Activated naive CD8-positive, alpha-beta T cell treated with anti-CD3 and anti-CD28 coated beads, Interleukin-2, amount 10 ng/mL, durations not matched to agents 7 days and 5 days (primary cell): Measurements from ENCODE around the gene DDAH1. TPM values are rescaled to one million over a fixed set of nuclear protein-coding genes. Genes with fewer than 3 reads are reported as not detected.

Source experiments
- ATAC-seq: fragments of 150-1000 bp; cut with Tn5 transposase; one replicate; pipeline ENCODE4 v1.10.0; 2021; ENCODE audit warnings: low read depth, moderate library complexity
- POLR2A ChIA-PET: fragments of 350-600 bp; sonication (Branson Sonifier 250); formaldehyde crosslinking; loops from one replicate; lab custom pipeline; 2021; ENCODE audit warnings: antibody characterized with exemption; lab: Charles Lee
- DNase-seq: peaks from one replicate; pipeline ENCODE4 v3.0.0; 2021
- H3K27ac Mint-ChIP-seq: one replicate; pipeline ENCODE4 v1.8.0; 2022; ENCODE audit warnings: mild to moderate bottlenecking, mixed read lengths
- H3K27me3 Mint-ChIP-seq: one replicate; pipeline ENCODE4 v1.8.0; 2022; ENCODE audit warnings: mild to moderate bottlenecking, moderate library complexity, mixed read lengths
- H3K36me3 Mint-ChIP-seq: one replicate; pipeline ENCODE4 v1.8.0; 2021; ENCODE audit warnings: mild to moderate bottlenecking, mixed read lengths
- H3K4me1 Mint-ChIP-seq: one replicate; pipeline ENCODE4 v1.8.0; 2021; ENCODE audit warnings: mixed read lengths
- H3K4me3 Mint-ChIP-seq: one replicate; pipeline ENCODE4 v1.8.0; 2022; ENCODE audit warnings: mild to moderate bottlenecking, moderate library complexity, mixed read lengths
- H3K9me3 Mint-ChIP-seq: one replicate; pipeline ENCODE4 v1.8.0; 2021; ENCODE audit warnings: mixed read lengths
- total RNA-seq, 2 experiments: library from RNA; stranded (reverse); gene quantifications; one replicate each; pipeline ENCODE4 v1.2.3, GENCODE V29; 2021

DDAH1 gene
- total RNA-seq, 2 experiments from 2014 or later = not detected

GRCh38 chr1:85413169-85413568 is 51.8 kb downstream of the DDAH1 start:
- Mint-ChIP-seq H3K4me1 (no peaks in the 10 kb centered on the region), H3K9me3 (peaks cover 1% of the 10 kb centered on the region), H3K4me3 (no peak overlapping the region), H3K36me3 (no peaks in the 10 kb centered on the region), H3K27ac (no peak overlapping the region), H3K27me3 (no peaks in the 10 kb centered on the region)
- POLR2A ChIA-PET = no interaction called here
- ATAC-seq (no peak), DNase-seq (no peak)

- Mint-ChIP-seq H3K36me3 (no peaks in the 10 kb centered on the region), H3K4me3 (no peak overlapping the region), H3K9me3 (no peaks in the 10 kb centered on the region), H3K27me3 (no peaks in the 10 kb centered on the region), H3K4me1 (no peaks in the 10 kb centered on the region), H3K27ac (no peak overlapping the region)
- ATAC-seq = no peak
- POLR2A ChIA-PET = no interaction called here
- no peak for DNase-seq
Observed at GRCh38 chr1:85411567-85412305, 53.2 kb downstream of the DDAH1 start.

- Mint-ChIP-seq H3K9me3 (no peaks in the 10 kb centered on the region), H3K36me3 (no peaks in the 10 kb centered on the region), H3K27me3 (no peaks in the 10 kb centered on the region), H3K4me3 (no peak overlapping the region), H3K27ac (no peak overlapping the region), H3K4me1 (no peaks in the 10 kb centered on the region)
- POLR2A ChIA-PET = no interaction called here
- DNase-seq = no peak
- ATAC-seq = no peak
Observed at GRCh38 chr1:85409516-85409915, 55.4 kb downstream of the DDAH1 start.

- Mint-ChIP-seq H3K27ac (no peak overlapping the region), H3K36me3 (no peaks in the 10 kb centered on the region), H3K27me3 (no peaks in the 10 kb centered on the region), H3K9me3 (no peaks in the 10 kb centered on the region), H3K4me3 (no peak overlapping the region), H3K4me1 (no peaks in the 10 kb centered on the region)
- no peak for ATAC-seq
- POLR2A ChIA-PET = no interaction called here
- DNase-seq = no peak
Observed at GRCh38 chr1:85407746-85408377, 57.1 kb downstream of the DDAH1 start.

- H3K4me1 Mint-ChIP-seq = no peaks in the 10 kb centered on the region
- no peaks in the 10 kb centered on the region for H3K27me3 Mint-ChIP-seq
- no peaks in the 10 kb centered on the region for H3K9me3 Mint-ChIP-seq
- no peak overlapping the region for H3K27ac Mint-ChIP-seq
- no peak overlapping the region for H3K4me3 Mint-ChIP-seq
- ATAC-seq (no peak), DNase-seq (no peak)
- no peaks in the 10 kb centered on the region for H3K36me3 Mint-ChIP-seq
- POLR2A ChIA-PET = no interaction called here
Observed at GRCh38 chr1:85406887-85407533, 57.9 kb downstream of the DDAH1 start.

GRCh38 chr1:85406081-85406480 is 58.9 kb downstream of the DDAH1 start:
- H3K9me3 Mint-ChIP-seq = no peaks in the 10 kb centered on the region
- POLR2A ChIA-PET = no interaction called here
- DNase-seq (no peak), ATAC-seq (no peak)
- H3K27ac Mint-ChIP-seq = no peak overlapping the region
- H3K4me3 Mint-ChIP-seq = no peak overlapping the region
- H3K36me3 Mint-ChIP-seq = no peaks in the 10 kb centered on the region
- no peaks in the 10 kb centered on the region for H3K27me3 Mint-ChIP-seq
- H3K4me1 Mint-ChIP-seq = no peaks in the 10 kb centered on the region

GRCh38 chr1:85404408-85404807 is 60.6 kb downstream of the DDAH1 start:
- DNase-seq = no peak
- no peaks in the 10 kb centered on the region for H3K9me3 Mint-ChIP-seq
- H3K4me3 Mint-ChIP-seq = no peak overlapping the region

GRCh38 chr1:85398391-85399064 is 66.4 kb downstream of the DDAH1 start:
- DNase-seq (no peak), ATAC-seq (no peak)
- Mint-ChIP-seq H3K9me3 (no peaks in the 10 kb centered on the region), H3K27ac (no peak overlapping the region), H3K4me1 (no peaks in the 10 kb centered on the region), H3K4me3 (no peak overlapping the region), H3K27me3 (peaks cover 7% of the 10 kb centered on the region), H3K36me3 (no peaks in the 10 kb centered on the region)
- POLR2A ChIA-PET = no interaction called here

More at GRCh38 chr1:85404408-85404807, 60.6 kb downstream of the DDAH1 start:
- no peak for ATAC-seq
- Mint-ChIP-seq H3K4me1 (no peaks in the 10 kb centered on the region), H3K27ac (no peak overlapping the region), H3K27me3 (no peaks in the 10 kb centered on the region), H3K36me3 (no peaks in the 10 kb centered on the region)
- POLR2A ChIA-PET = no interaction called here

- POLR2A ChIA-PET = no interaction called here
- Mint-ChIP-seq H3K27ac (no peak overlapping the region), H3K4me1 (no peaks in the 10 kb centered on the region), H3K27me3 (peaks cover 7% of the 10 kb centered on the region), H3K36me3 (no peaks in the 10 kb centered on the region), H3K9me3 (no peaks in the 10 kb centered on the region), H3K4me3 (no peak overlapping the region)
- ATAC-seq (no peak), DNase-seq (no peak)
Observed at GRCh38 chr1:85397490-85398032, 67.4 kb downstream of the DDAH1 start.

- ATAC-seq (no peak), DNase-seq (no peak)
- no peaks in the 10 kb centered on the region for H3K4me1 Mint-ChIP-seq
- H3K27ac Mint-ChIP-seq = no peak overlapping the region
- no peak overlapping the region for H3K4me3 Mint-ChIP-seq
- peaks cover 7% of the 10 kb centered on the region for H3K27me3 Mint-ChIP-seq
- H3K9me3 Mint-ChIP-seq = no peaks in the 10 kb centered on the region
- no peaks in the 10 kb centered on the region for H3K36me3 Mint-ChIP-seq
- POLR2A ChIA-PET = no interaction called here
Observed at GRCh38 chr1:85396194-85396593, 68.8 kb downstream of the DDAH1 start.

- DNase-seq = no peak
- POLR2A ChIA-PET = no interaction called here
- H3K27ac Mint-ChIP-seq = no peak overlapping the region
- no peaks in the 10 kb centered on the region for H3K36me3 Mint-ChIP-seq
- no peaks in the 10 kb centered on the region for H3K4me1 Mint-ChIP-seq
- no peak for ATAC-seq
- H3K9me3 Mint-ChIP-seq = no peaks in the 10 kb centered on the region
- H3K4me3 Mint-ChIP-seq = no peak overlapping the region
- peaks cover 7% of the 10 kb centered on the region for H3K27me3 Mint-ChIP-seq
Observed at GRCh38 chr1:85394130-85394529, 70.8 kb downstream of the DDAH1 start.

- Mint-ChIP-seq H3K27ac (no peak overlapping the region), H3K4me1 (no peaks in the 10 kb centered on the region), H3K4me3 (no peak overlapping the region), H3K36me3 (no peaks in the 10 kb centered on the region), H3K9me3 (no peaks in the 10 kb centered on the region), H3K27me3 (peaks cover 7% of the 10 kb centered on the region)
- no peak for ATAC-seq
- POLR2A ChIA-PET = no interaction called here
- no peak for DNase-seq
Observed at GRCh38 chr1:85393490-85393889, 71.5 kb downstream of the DDAH1 start.

- no peaks in the 10 kb centered on the region for H3K9me3 Mint-ChIP-seq
- no peak for ATAC-seq
- POLR2A ChIA-PET = no interaction called here
- H3K36me3 Mint-ChIP-seq = no peaks in the 10 kb centered on the region
- no peak for DNase-seq
- no peak overlapping the region for H3K27ac Mint-ChIP-seq
- no peak overlapping the region for H3K4me3 Mint-ChIP-seq
- no peaks in the 10 kb centered on the region for H3K4me1 Mint-ChIP-seq
- H3K27me3 Mint-ChIP-seq = no peaks in the 10 kb centered on the region
Observed at GRCh38 chr1:85388416-85388815, 76.5 kb downstream of the DDAH1 start.
